GM19099 (cell line): Measurements from ENCODE around the gene FAHD2A.

Source experiments
- POLR2A ChIP-seq: IDR thresholded peaks from 3 replicates; pipeline ENCODE4 v1.6.1; 2011; ENCODE audit warnings: low read depth; ENCODE audit not compliant: insufficient read length; ENCODE audit errors: extremely low read depth

Gene FAHD2A

GRCh38 chr2:95372216-95372829 is 30.2 kb upstream of the FAHD2A start:
- no peak for TF ChIP-seq POLR2A

GRCh38 chr2:95372845-95373244 is 29.7 kb upstream of the FAHD2A start:
- no peak for TF ChIP-seq POLR2A

GRCh38 chr2:95374029-95374428 is 28.5 kb upstream of the FAHD2A start:
- no peak for TF ChIP-seq POLR2A

GRCh38 chr2:95374451-95374920 is 28.0 kb upstream of the FAHD2A start:
- TF ChIP-seq POLR2A = no peak

- no peak for TF ChIP-seq POLR2A
Observed at GRCh38 chr2:95374921-95375471, 27.5 kb upstream of the FAHD2A start.

- no peak for TF ChIP-seq POLR2A
Observed at GRCh38 chr2:95375532-95376150, 26.9 kb upstream of the FAHD2A start.

GRCh38 chr2:95376311-95377215 is 25.9 kb upstream of the FAHD2A start:
- no peak for TF ChIP-seq POLR2A

- TF ChIP-seq POLR2A = no peak
Observed at GRCh38 chr2:95377216-95378123, 25.0 kb upstream of the FAHD2A start.

GRCh38 chr2:95379371-95379831 is 23.1 kb upstream of the FAHD2A start:
- no peak for TF ChIP-seq POLR2A

GRCh38 chr2:95380280-95380679 is 22.2 kb upstream of the FAHD2A start:
- TF ChIP-seq POLR2A = no peak

- TF ChIP-seq POLR2A = no peak
Observed at GRCh38 chr2:95380731-95381130, 21.8 kb upstream of the FAHD2A start.

GRCh38 chr2:95381212-95382191 is 21.0 kb upstream of the FAHD2A start:
- no peak for TF ChIP-seq POLR2A

GRCh38 chr2:95382192-95382591 is 20.3 kb upstream of the FAHD2A start:
- no peak for TF ChIP-seq POLR2A
